Activated CD4-positive, alpha-beta T cell treated with anti-CD3 and anti-CD28 coated beads for 48 hours (primary cell): Measurements from ENCODE around the gene IGIP.

Experiments
- DNase-seq: peaks from one replicate; pipeline ENCODE4 v3.0.0-alpha.2; 2020

The IGIP gene

GRCh38 chr5:140168371-140168770, 42.6 kb downstream of the IGIP start:
- no peak for DNase-seq

- DNase-seq: no peak
Measured at GRCh38 chr5:140169410-140169809, 43.7 kb downstream of the IGIP start.

GRCh38 chr5:140172483-140172882, 46.7 kb downstream of the IGIP start:
- no peak for DNase-seq

- DNase-seq: no peak
Measured at GRCh38 chr5:140174014-140174413, 48.3 kb downstream of the IGIP start.

GRCh38 chr5:140174465-140175366, 49.0 kb downstream of the IGIP start, which contains the start of gene CYSTM1:
TSS of gene CYSTM1 (plus strand) at chr5:140175188. CDS start at chr5:140194466, 19,278 bp downstream.
- peak; percentile 96 for DNase-seq

- peak; percentile 77 for DNase-seq
Measured at GRCh38 chr5:140175367-140176030, 49.8 kb downstream of the IGIP start.

- DNase-seq: no peak
Measured at GRCh38 chr5:140176031-140176387, 50.3 kb downstream of the IGIP start.

GRCh38 chr5:140178086-140178410, 52.3 kb downstream of the IGIP start:
- DNase-seq: no peak

- DNase-seq: no peak
Measured at GRCh38 chr5:140178482-140179116, 52.9 kb downstream of the IGIP start.
